Neural cell (in vitro differentiated cells): Measurements from ENCODE around the gene PIGS. TPM values are rescaled to one million over a fixed set of nuclear protein-coding genes. Genes with fewer than 3 reads are reported as not detected.

Experiments
- H2AFZ ChIP-seq: fragments of 200-600, 300-800 bp; sonication (generic), shearing (Covaris generic); 2 replicates; pipeline ENCODE4 v1.6.0; 2014; ENCODE audit warnings: low read depth, mild to moderate bottlenecking, antibody characterized with exemption, low read length, moderate library complexity
- H3F3A ChIP-seq: fragments of 200-600 bp; shearing (Covaris generic); 2 replicates; pipeline ENCODE4 v1.6.1; 2016; ENCODE audit warnings: mild to moderate bottlenecking, moderate library complexity, mixed read lengths, antibody characterized with exemption, low read length; ENCODE audit not compliant: insufficient read depth, poor library complexity, severe bottlenecking
- H3K27ac ChIP-seq: fragments of 200-600, 300-800 bp; sonication (generic), shearing (Covaris generic); 2 replicates; pipeline ENCODE4 v1.5.1; 2014; ENCODE audit warnings: mild to moderate bottlenecking, low read length, moderate library complexity
- H3K27me3 ChIP-seq: fragments of 300-800, 200-600 bp; sonication (generic), shearing (Covaris generic); 2 replicates; pipeline ENCODE4 v1.6.0; 2014; ENCODE audit warnings: mild to moderate bottlenecking, low read depth, low read length, moderate library complexity; ENCODE audit not compliant: insufficient read depth
- H3K36me3 ChIP-seq: fragments of 300-800, 200-600 bp; sonication (generic), shearing (Covaris generic); 2 replicates; pipeline ENCODE4 v1.5.1; 2014; ENCODE audit warnings: mild to moderate bottlenecking, antibody characterized with exemption, low read length, moderate library complexity; ENCODE audit not compliant: insufficient read depth
- H3K4me2 ChIP-seq: fragments of 300-800, 200-600 bp; sonication (generic), shearing (Covaris generic); 2 replicates; pipeline ENCODE4 v1.6.0; 2014; ENCODE audit warnings: mild to moderate bottlenecking, low read length
- H3K4me3 ChIP-seq: fragments of 300-800, 200-600 bp; sonication (generic), shearing (Covaris generic); 2 replicates; pipeline ENCODE4 v1.5.1; 2014; ENCODE audit warnings: mild to moderate bottlenecking, low read length, moderate library complexity
- H3K79me2 ChIP-seq: fragments of 200-600 bp; shearing (Covaris generic); replicated peaks from 2 replicates; pipeline ENCODE4 v1.6.0; 2014; ENCODE audit warnings: mild to moderate bottlenecking, low read length, moderate library complexity; ENCODE audit not compliant: insufficient read depth
- H3K9ac ChIP-seq: fragments of 300-800, 200-600 bp; sonication (generic), shearing (Covaris generic); 2 replicates; pipeline ENCODE4 v1.6.1; 2016; ENCODE audit warnings: mild to moderate bottlenecking, low read length, mixed read lengths
- H3K9me2 ChIP-seq: fragments of 200-600 bp; shearing (Covaris generic); 2 replicates; pipeline ENCODE4 v1.6.1; 2016; ENCODE audit warnings: mild to moderate bottlenecking, low read length, mixed read lengths; ENCODE audit not compliant: insufficient read depth
- H3K9me3 ChIP-seq: fragments of 200-600, 300-800 bp; sonication (generic), shearing (Covaris generic); 2 replicates; pipeline ENCODE4 v1.6.1; 2016; ENCODE audit warnings: mild to moderate bottlenecking, mixed run types, low read length, moderate library complexity, mixed read lengths
- H4K20me1 ChIP-seq: fragments of 200-600 bp; shearing (Covaris generic); 2 replicates; pipeline ENCODE4 v1.6.1; 2016; ENCODE audit warnings: mild to moderate bottlenecking, mixed run types; ENCODE audit not compliant: insufficient read depth
- EP300 ChIP-seq: fragments of 450-650 bp; conservative IDR thresholded peaks from 2 replicates; pipeline ENCODE4 v1.6.1; 2014; ENCODE audit warnings: antibody characterized with exemption, mild to moderate bottlenecking, moderate library complexity; ENCODE audit not compliant: poor library complexity, severe bottlenecking
- EZH2 ChIP-seq: fragments of 200-600, 300-800 bp; shearing (Covaris generic), sonication (generic); IDR thresholded peaks from 2 replicates; pipeline ENCODE4 v1.6.1; 2014; ENCODE audit warnings: antibody characterized with exemption, low read length, borderline replicate concordance, mild to moderate bottlenecking; ENCODE audit not compliant: insufficient read depth, poor library complexity, severe bottlenecking
- MXI1 ChIP-seq: fragments of 450-650 bp; conservative IDR thresholded peaks from 2 replicates; pipeline ENCODE4 v1.6.1; 2014; ENCODE audit warnings: antibody characterized with exemption, mild to moderate bottlenecking; ENCODE audit not compliant: poor library complexity, severe bottlenecking
- POLR2AphosphoS5 ChIP-seq: IDR thresholded peaks from 2 replicates; pipeline ENCODE4 v1.6.1; 2012
- RAD21 ChIP-seq: fragments of 450-650 bp; conservative IDR thresholded peaks from 2 replicates; pipeline ENCODE4 v1.6.1; 2014; ENCODE audit warnings: antibody characterized with exemption, mild to moderate bottlenecking, moderate library complexity
- SMC3 ChIP-seq: fragments of 450-650 bp; conservative IDR thresholded peaks from 2 replicates; pipeline ENCODE4 v1.6.1; 2014; ENCODE audit warnings: antibody characterized with exemption, mild to moderate bottlenecking, moderate library complexity; ENCODE audit not compliant: poor library complexity
- TAF1 ChIP-seq: IDR thresholded peaks from 2 replicates; pipeline ENCODE4 v1.6.1; 2012; ENCODE audit warnings: low read depth
- polyA plus RNA-seq: library from polyadenylated mRNA; depleted of rRNA; stranded (reverse); fragments of >200 nt; gene quantifications from 2 replicates; pipeline ENCODE4 v1.2.3, GENCODE V29; 2014
- TF ChIP-seq, protein P1 (sequence below): IDR thresholded peaks from 2 replicates; pipeline ENCODE4 v1.6.1; 2012; ENCODE audit warnings: borderline replicate concordance
- TF ChIP-seq, protein P2 (sequence below): fragments of 450-650 bp; IDR thresholded peaks from 2 replicates; pipeline ENCODE4 v1.5.1; 2014; ENCODE audit warnings: antibody characterized with exemption, mild to moderate bottlenecking, moderate library complexity; ENCODE audit not compliant: poor library complexity, severe bottlenecking

Gene PIGS
- polyA plus RNA-seq, 1 donor from 2014 or later: 37.6 TPM

DNA sequence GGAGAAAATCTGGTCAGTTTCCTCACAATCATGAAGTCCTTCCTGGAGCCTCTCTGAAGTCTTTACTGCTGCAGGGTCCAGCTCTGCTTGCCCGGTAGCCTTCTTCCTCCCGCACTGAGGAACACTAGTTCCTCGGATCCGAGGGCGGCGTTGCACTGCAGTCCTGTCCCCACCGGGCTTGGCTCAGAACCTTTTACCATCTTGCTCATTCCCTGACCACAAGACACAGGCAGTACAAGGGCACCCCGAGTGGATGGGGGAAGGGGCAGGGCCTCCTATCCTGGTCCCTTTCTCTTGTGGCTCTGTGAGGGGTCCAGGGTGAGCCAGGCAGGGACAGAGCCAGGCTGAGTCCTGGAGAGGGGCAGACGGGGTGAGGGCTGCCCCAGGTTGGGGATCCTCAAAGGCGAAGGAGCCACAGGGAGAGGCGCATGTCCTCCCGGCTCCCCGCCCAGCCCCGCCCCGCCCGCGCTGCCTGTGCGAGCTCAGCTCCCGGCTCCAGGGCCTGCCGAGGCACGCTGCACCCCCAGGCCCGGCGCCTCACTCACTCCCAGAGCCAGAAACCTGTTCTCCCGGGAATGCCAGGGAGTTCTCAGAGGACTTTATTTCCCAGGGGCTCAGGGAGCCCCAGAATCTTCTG is 63.6 kb downstream of the PIGS start:
- no peaks in the 10 kb centered on the region for H3K36me3 ChIP-seq
- H3K27ac ChIP-seq: no peak overlapping the region
- no peaks in the 10 kb centered on the region for H3F3A ChIP-seq
- no peak overlapping the region for H3K4me3 ChIP-seq
- H3K79me2 ChIP-seq: no peaks in the 10 kb centered on the region
- H4K20me1 ChIP-seq: no peaks in the 10 kb centered on the region
- H3K9me2 ChIP-seq: no peaks in the 10 kb centered on the region
- H3K9ac ChIP-seq: no peak overlapping the region
- H3K9me3 ChIP-seq: no peaks in the 10 kb centered on the region
- H3K27me3 ChIP-seq: no peaks in the 10 kb centered on the region
- no peak overlapping the region for H2AFZ ChIP-seq
- TF ChIP-seq MXI1 (no peak), EZH2 (no peak), SMC3 (no peak), POLR2AphosphoS5 (no peak), TAF1 (no peak), RAD21 (no peak)
- TF ChIP-seq, protein P1, sequence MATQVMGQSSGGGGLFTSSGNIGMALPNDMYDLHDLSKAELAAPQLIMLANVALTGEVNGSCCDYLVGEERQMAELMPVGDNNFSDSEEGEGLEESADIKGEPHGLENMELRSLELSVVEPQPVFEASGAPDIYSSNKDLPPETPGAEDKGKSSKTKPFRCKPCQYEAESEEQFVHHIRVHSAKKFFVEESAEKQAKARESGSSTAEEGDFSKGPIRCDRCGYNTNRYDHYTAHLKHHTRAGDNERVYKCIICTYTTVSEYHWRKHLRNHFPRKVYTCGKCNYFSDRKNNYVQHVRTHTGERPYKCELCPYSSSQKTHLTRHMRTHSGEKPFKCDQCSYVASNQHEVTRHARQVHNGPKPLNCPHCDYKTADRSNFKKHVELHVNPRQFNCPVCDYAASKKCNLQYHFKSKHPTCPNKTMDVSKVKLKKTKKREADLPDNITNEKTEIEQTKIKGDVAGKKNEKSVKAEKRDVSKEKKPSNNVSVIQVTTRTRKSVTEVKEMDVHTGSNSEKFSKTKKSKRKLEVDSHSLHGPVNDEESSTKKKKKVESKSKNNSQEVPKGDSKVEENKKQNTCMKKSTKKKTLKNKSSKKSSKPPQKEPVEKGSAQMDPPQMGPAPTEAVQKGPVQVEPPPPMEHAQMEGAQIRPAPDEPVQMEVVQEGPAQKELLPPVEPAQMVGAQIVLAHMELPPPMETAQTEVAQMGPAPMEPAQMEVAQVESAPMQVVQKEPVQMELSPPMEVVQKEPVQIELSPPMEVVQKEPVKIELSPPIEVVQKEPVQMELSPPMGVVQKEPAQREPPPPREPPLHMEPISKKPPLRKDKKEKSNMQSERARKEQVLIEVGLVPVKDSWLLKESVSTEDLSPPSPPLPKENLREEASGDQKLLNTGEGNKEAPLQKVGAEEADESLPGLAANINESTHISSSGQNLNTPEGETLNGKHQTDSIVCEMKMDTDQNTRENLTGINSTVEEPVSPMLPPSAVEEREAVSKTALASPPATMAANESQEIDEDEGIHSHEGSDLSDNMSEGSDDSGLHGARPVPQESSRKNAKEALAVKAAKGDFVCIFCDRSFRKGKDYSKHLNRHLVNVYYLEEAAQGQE: no peak
- TF ChIP-seq, protein P2, sequence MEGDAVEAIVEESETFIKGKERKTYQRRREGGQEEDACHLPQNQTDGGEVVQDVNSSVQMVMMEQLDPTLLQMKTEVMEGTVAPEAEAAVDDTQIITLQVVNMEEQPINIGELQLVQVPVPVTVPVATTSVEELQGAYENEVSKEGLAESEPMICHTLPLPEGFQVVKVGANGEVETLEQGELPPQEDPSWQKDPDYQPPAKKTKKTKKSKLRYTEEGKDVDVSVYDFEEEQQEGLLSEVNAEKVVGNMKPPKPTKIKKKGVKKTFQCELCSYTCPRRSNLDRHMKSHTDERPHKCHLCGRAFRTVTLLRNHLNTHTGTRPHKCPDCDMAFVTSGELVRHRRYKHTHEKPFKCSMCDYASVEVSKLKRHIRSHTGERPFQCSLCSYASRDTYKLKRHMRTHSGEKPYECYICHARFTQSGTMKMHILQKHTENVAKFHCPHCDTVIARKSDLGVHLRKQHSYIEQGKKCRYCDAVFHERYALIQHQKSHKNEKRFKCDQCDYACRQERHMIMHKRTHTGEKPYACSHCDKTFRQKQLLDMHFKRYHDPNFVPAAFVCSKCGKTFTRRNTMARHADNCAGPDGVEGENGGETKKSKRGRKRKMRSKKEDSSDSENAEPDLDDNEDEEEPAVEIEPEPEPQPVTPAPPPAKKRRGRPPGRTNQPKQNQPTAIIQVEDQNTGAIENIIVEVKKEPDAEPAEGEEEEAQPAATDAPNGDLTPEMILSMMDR: no peak
- no peak overlapping the region for H3K4me2 ChIP-seq

DNA sequence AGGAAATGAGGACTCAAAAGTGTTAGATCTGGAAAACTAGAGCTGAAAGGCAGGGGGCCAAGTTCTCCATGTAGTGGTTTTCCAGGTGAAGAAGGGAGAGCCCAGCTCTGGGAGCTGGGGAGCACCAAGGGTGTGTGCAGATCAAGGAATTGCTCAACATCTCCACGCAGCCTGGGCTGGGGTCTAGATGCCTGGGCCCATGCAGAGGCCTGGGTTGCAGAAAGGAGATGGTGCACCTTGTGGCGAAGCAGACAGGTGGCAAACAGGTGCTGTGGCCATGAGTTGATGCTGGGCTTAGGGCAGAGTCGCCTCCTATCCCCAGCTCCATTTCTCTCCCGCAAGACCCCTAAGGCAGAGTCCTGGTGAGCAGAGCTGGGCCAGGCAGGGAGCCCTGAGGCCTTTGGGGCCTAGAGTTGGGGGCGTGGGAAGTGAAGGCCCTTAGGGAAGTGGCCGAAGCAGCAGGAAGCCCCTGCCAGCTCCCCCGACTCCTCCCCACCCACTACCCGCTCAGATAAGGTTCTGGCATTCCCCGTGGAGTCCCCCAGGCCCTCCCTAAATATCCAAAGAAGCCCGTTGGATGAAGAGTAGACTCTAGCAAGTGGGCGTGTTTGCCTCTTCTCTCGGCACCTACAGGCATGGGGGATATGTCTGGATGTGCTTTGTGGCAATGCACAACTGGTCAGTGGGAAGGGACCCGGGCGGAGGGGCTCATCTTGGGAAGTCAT is 64.4 kb downstream of the PIGS start:
- Histone ChIP-seq H3K79me2 (no peaks in the 10 kb centered on the region), H3K27me3 (no peaks in the 10 kb centered on the region), H3K9me2 (no peaks in the 10 kb centered on the region), H3K4me2 (no peak overlapping the region), H3K36me3 (no peaks in the 10 kb centered on the region), H3K9ac (no peak overlapping the region), H4K20me1 (no peaks in the 10 kb centered on the region), H3F3A (no peaks in the 10 kb centered on the region), H3K9me3 (no peaks in the 10 kb centered on the region), H2AFZ (no peak overlapping the region), H3K4me3 (no peak overlapping the region), H3K27ac (no peak overlapping the region)
- no peak for TF ChIP-seq EP300
- no peak for TF ChIP-seq TAF1
- TF ChIP-seq, protein P2: no peak
- no peak for TF ChIP-seq RAD21
- TF ChIP-seq, protein P1: no peak
- no peak for TF ChIP-seq MXI1
- no peak for TF ChIP-seq EZH2
- no peak for TF ChIP-seq SMC3
- no peak for TF ChIP-seq POLR2AphosphoS5
